Spleen (tissue), 13 donors: ENCODE data around the gene DRD3. TPM values are rescaled to one million over a fixed set of nuclear protein-coding genes. Genes with fewer than 3 reads are reported as not detected.
A peak's percentile ranks its signal among the peaks of the same experiment; 100 is the strongest.

ENCODE experiments used
- DNase-seq: peaks from one replicate; pipeline ENCODE4 v3.0.0-alpha.2; 2020
- H3K27ac ChIP-seq, 8 donors: fragments of 200-600 bp; sonication (generic) in 7 of 8; 1 replicate in 4 of 8; 2 replicates in 4 of 8; pipeline versions ENCODE4 v1.5.0 to v1.8.0; 2016 to 2021; ENCODE audit warnings: inconsistent platforms in 4 of 8, mild to moderate bottlenecking in 4 of 8, moderate library complexity in 1 of 8
- H3K27me3 ChIP-seq, 7 donors: fragments of 200-600 bp; sonication (generic) in 6 of 7; replicated peaks in 1 of 7; 1 replicate in 4 of 7; 2 replicates in 3 of 7; pipeline versions ENCODE4 v1.5.0 to v1.8.0; 2016 to 2021; ENCODE audit warnings: inconsistent platforms in 3 of 7, mild to moderate bottlenecking in 1 of 7
- H3K36me3 ChIP-seq, 6 donors: fragments of 200-600 bp; sonication (generic) in 5 of 6; 1 replicate in 4 of 6; 2 replicates in 2 of 6; pipeline versions ENCODE4 v1.5.0 to v1.8.0; 2016 to 2021; ENCODE audit warnings: inconsistent platforms in 2 of 6
- H3K4me1 ChIP-seq, 6 donors: fragments of 200-600 bp; sonication (generic) in 5 of 6; 1 replicate in 3 of 6; 2 replicates in 3 of 6; pipeline versions ENCODE4 v1.5.0 to v1.8.0; 2016 to 2021; ENCODE audit warnings: inconsistent platforms in 3 of 6
- H3K4me3 ChIP-seq, 8 donors: fragments of 200-600 bp; sonication (generic) in 7 of 8; 1 replicate in 4 of 8; 2 replicates in 4 of 8; pipeline versions ENCODE4 v1.5.0 to v1.8.0; 2016 to 2021; ENCODE audit warnings: inconsistent platforms in 4 of 8, mild to moderate bottlenecking in 4 of 8, moderate library complexity in 2 of 8
- H3K9me3 ChIP-seq, 8 donors: fragments of 200-600 bp; sonication (generic) in 7 of 8; 1 replicate in 4 of 8; 2 replicates in 4 of 8; pipeline versions ENCODE4 v1.5.0 to v1.8.0; 2016 to 2021; ENCODE audit warnings: inconsistent platforms in 4 of 8
- CTCF ChIP-seq, 11 experiments: fragments of 200-600 bp in 7 of 11; fragments of 450-650 bp in 4 of 11; sonication (generic) in 4 of 11; IDR thresholded peaks in 8 of 11; conservative IDR thresholded peaks in 3 of 11; 1 replicate in 7 of 11; 2 replicates in 4 of 11; pipeline versions ENCODE4 v1.4.0 to v1.8.0; 2016 to 2021; ENCODE audit warnings: antibody characterized with exemption in 11 of 11, inconsistent platforms in 4 of 11, mild to moderate bottlenecking in 1 of 11
- POLR2A ChIP-seq, 3 donors: fragments of 450-650 bp; IDR thresholded peaks; one replicate each; pipeline ENCODE4 v1.5.1; 2017; ENCODE audit warnings: antibody characterized with exemption in 3 of 3, mild to moderate bottlenecking in 1 of 3
- POLR2AphosphoS5 ChIP-seq, 3 donors: sonication (generic); formaldehyde crosslinking; IDR thresholded peaks; one replicate each; pipeline ENCODE4 v1.5.1; 2017; ENCODE audit warnings: antibody characterized with exemption in 3 of 3
- WGBS, 5 donors: extraction: QIAGEN DNeasy Blood & Tissue Kit in 3 of 5; methylation state at CpG; one replicate each; pipeline versions ENCODE4 v1.1.5 to v1.1.7; 2013 to 2018; 5-methylcytosine and 5-hydroxymethylcytosine counted together
- intact Hi-C: fragments of 100-400 bp; cut with DNase I; formaldehyde crosslinking; loops from one replicate; pipeline ENCODE4 v1.15.0; 2023; ENCODE audit warnings: low total_unique reads
- long read RNA-seq, 2 donors: transcript quantifications; one replicate each; lab custom pipeline, GENCODE V29; 2026
- polyA plus RNA-seq, 3 donors: library from polyadenylated mRNA; stranded (reverse); fragments of 200-250 nt; gene quantifications; one replicate each; pipeline ENCODE4 v1.2.1, GENCODE V29; 2013
- total RNA-seq, 7 donors: library from RNA; depleted of rRNA in 3 of 7; stranded (reverse); fragments of >200 nt in 3 of 7; fragmentation: NEBNext Ultra II Directional in 4 of 7; extraction: Animal tissue kit (Norgen Biotek cat#: 25700) in 4 of 7; gene quantifications; one replicate each; pipeline versions ENCODE4 v1.1.0 to v1.2.1, GENCODE V29; 2016 to 2021
- donor health status: healthy with polysubstance abuse.
- donor health status: DM: no; HTN: no; CAD: no; lungs with moderate emphysema.
- donor health status: DM: no; HTN: no; CAD: no.
- donor health status: Bipolar disorder and iron deficiency.
- donor health status: healthy.
- donor health status: DM: no; HTN: no; CAD: no.
- donor health status: DM: yes; HTN: yes; CAD: no.

DRD3 gene
- total RNA-seq (under 1 TPM in 1 of 7 donors, not detected in 6; 0.30 TPM), polyA plus RNA-seq (not detected)
- long read RNA-seq, donor 1: 0 reads
- long read RNA-seq, donor 2: 0 reads

GRCh38 chr3:114178770-114179368, at the start of gene DRD3:
Gene DRD3, minus strand, starts transcription at chr3:114179052. Its CDS starts 7,060 bp downstream, at chr3:114171992.
- DNase-seq: no peak
- Histone ChIP-seq H3K27ac (no peak within 1 kb of the TSS), H3K36me3 (no peaks in the 10 kb centered on the region), H3K4me3 (no peak within 1 kb of the TSS), H3K9me3 (peaks cover 0 to under 1% (median 0%) of the 10 kb centered on the region in 8 donors), H3K4me1 (no peaks in the 10 kb centered on the region), H3K27me3 (no peaks in the 10 kb centered on the region)
- TF ChIP-seq POLR2A (IDR thresholded peaks at IDR 0.05) (no peak), CTCF (IDR thresholded peaks at IDR 0.05 in 8 of 11, conservative IDR thresholded peaks at IDR 0.05 in 3 of 11) (no peak), POLR2AphosphoS5 (IDR thresholded peaks at IDR 0.05) (no peak)
- intact Hi-C loops: no loop called here
- 13 to 21% (median 16%) methylated on average over 7 of the region's 7 CpGs for WGBS, 5 donors

- WGBS, 5 donors: 90 to 95% (median 91%) methylated on average over 1 of the region's 1 CpG
- TF ChIP-seq POLR2A (IDR thresholded peaks at IDR 0.05) (no peak), CTCF (IDR thresholded peaks at IDR 0.05 in 8 of 11, conservative IDR thresholded peaks at IDR 0.05 in 3 of 11) (no peak), POLR2AphosphoS5 (IDR thresholded peaks at IDR 0.05) (no peak)
- peaks cover 0 to 56% (median 31%) of the 10 kb centered on the region in 6 donors for H3K4me1 ChIP-seq
- H3K36me3 ChIP-seq: no peaks in the 10 kb centered on the region
- DNase-seq: no peak
- no peaks in the 10 kb centered on the region for H3K27me3 ChIP-seq
- H3K27ac ChIP-seq: peak overlapping the region in 6 of 8 donors; percentile 49 to 96 (median 76)
- intact Hi-C loops: no loop called here
- H3K9me3 ChIP-seq: peaks cover 0 to 20% (median 17%) of the 10 kb centered on the region in 8 donors
- no peak overlapping the region for H3K4me3 ChIP-seq
These were observed 48.2 kb upstream of the DRD3 start for GRCh38 chr3:114227076-114227475.

- Histone ChIP-seq H3K27me3 (no peaks in the 10 kb centered on the region), H3K9me3 (peaks cover 0 to 20% (median 17%) of the 10 kb centered on the region in 8 donors), H3K27ac (peak overlapping the region; percentile 31 to 96 (median 68)), H3K4me3 (no peak overlapping the region), H3K4me1 (peaks cover 0 to 56% (median 27%) of the 10 kb centered on the region in 6 donors), H3K36me3 (no peaks in the 10 kb centered on the region)
- DNase-seq: no peak
- 65 to 81% (median 74%) methylated on average over 2 of the region's 2 CpGs for WGBS, 5 donors
- TF ChIP-seq POLR2A (IDR thresholded peaks at IDR 0.05): no peak
- no peak for TF ChIP-seq POLR2AphosphoS5 (IDR thresholded peaks at IDR 0.05)
- no peak for TF ChIP-seq CTCF (IDR thresholded peaks at IDR 0.05 in 8 of 11, conservative IDR thresholded peaks at IDR 0.05 in 3 of 11)
- intact Hi-C loops: no loop called here
These were observed 47.5 kb upstream of the DRD3 start for GRCh38 chr3:114226313-114226712.

GRCh38 chr3:114223143-114223542, 44.3 kb upstream of the DRD3 start:
- peak overlapping the region; percentile 48 to 96 (median 76) for H3K27ac ChIP-seq
- peaks cover 11 to 80% (median 47%) of the 10 kb centered on the region in 6 donors for H3K4me1 ChIP-seq
- H3K36me3 ChIP-seq: no peaks in the 10 kb centered on the region
- no peak for DNase-seq
- intact Hi-C loops: no loop called here
- no peaks in the 10 kb centered on the region for H3K27me3 ChIP-seq
- 32 to 58% (median 42%) methylated on average over 3 of the region's 3 CpGs for WGBS, 5 donors
- TF ChIP-seq POLR2A (IDR thresholded peaks at IDR 0.05) (no peak), POLR2AphosphoS5 (IDR thresholded peaks at IDR 0.05) (no peak), CTCF (IDR thresholded peaks at IDR 0.05 in 8 of 11, conservative IDR thresholded peaks at IDR 0.05 in 3 of 11) (no peak)
- no peak overlapping the region for H3K4me3 ChIP-seq
- peaks cover 0 to 20% (median 17%) of the 10 kb centered on the region in 8 donors for H3K9me3 ChIP-seq
